HG03354 (cell line): ENCODE data around the gene MGMT.

Experiments used
- ATAC-seq: cut with Tn5 transposase; IDR thresholded peaks from one replicate; pipeline ENCODE4 v1.9.1; 2021; ENCODE audit warnings: mild to moderate bottlenecking; ENCODE audit not compliant: unreplicated experiment, poor library complexity, severe bottlenecking

The MGMT gene

GRCh38 chr10:129741978-129742741, 275.1 kb downstream of the MGMT start:
- no peak for ATAC-seq

GRCh38 chr10:129742742-129743550, 275.9 kb downstream of the MGMT start:
- no peak for ATAC-seq

DNA sequence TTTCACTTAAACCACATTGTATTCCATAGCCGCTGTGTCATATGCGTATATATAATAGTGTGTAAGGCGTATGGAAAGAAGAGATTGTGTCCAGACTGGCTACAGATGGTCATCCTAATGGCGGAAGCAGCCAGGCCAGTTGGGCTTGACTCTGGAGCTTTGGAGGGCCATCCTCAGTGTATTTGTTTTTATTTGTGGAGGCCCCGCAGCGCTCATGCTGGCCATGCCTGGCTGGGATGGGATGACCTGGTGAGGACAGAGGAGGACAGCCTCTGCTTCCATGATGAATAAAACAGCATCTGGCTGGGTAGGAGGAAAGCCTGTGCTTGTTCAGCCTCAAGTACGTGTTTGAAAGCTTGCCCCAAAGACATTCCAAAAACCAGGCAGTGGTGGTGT, 276.7 kb downstream of the MGMT start:
- no peak for ATAC-seq

DNA sequence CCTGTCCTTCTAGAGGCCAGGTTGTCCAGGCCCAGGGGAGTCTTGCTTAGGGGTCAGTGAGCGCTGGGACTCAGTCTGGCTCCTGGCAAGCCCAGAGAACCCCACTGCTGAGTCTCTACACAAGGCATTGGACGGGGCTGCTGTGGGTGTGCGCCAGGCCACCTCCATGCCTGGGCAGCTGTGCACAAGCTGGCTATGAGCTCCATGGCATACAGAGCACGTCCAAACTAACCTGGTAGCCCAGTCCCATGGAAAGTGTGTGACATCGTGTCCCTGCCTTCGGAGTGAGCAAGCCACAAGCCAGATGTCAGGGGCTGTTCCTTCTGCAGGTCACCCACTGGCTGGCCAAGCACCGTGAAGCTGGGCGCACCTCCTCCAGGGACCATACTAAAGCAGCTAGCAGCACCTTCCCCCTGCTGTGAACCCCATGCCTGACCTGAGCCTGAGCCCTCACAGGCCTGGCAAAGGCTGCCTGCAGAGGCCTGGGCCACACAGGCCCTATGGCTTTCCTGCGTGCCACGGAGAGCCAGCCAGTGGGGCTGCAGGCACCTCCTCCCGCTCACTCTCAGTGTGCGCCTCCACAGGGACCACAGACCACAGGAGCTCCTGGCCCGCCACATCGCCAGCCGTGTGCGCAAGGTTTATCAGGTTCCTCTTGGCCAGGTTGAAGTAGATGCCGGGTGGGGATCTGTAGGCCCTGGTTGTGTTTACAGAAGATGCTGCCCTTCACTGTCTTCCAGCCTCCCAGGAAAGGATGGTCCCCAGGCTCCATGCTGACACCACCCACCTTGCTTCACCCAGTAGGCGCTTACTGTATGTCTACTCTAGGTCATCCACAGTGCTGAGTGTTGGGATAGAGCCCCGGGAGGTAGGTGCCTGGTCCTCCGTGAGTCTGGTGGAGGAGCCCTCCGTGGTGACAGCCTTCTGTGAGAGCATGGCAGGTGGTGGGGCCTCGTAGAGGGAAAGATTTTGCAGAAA, 277.4 kb downstream of the MGMT start:
- ATAC-seq, result no peak

GRCh38 chr10:129745186-129745750, 278.2 kb downstream of the MGMT start:
- ATAC-seq, result no peak

DNA sequence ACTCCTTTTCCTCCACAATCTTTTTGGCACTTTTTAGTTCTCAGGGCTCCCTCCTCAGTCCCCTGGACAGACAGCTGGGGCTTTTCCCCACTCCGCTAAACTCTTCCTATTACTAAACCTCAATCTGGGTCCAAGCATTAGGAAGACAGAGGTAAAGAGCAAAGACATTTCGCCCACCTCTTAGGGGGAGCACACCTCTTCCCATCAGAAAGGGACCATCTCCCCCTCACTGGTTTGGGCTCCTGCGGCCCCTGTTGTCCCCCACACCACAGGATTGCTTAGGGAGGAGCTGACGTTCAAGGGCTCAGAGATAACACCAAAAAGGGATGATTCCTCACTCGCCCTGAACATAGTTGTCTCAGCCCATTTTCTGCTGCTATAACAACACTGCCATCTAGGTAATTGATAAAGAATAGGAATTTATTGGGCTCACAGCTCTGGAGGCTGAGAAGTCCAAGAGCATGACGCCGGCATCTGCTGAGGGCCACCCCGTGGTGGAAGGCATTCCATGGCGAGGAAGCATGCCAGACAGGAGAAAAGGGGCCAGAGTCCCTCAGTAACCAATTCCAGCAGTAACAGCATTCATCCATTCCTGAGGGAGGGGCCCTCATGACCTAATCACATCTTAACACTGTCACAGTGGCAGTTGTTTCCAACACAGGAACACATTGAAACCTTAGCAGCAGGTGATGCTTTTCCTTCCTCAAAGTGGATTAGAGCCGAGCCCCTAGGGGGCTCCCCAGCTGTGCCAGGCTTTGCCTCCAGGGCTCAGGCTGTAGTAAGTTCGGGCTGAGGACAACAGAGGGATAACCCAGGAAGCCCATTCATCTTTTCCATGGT, 287.4 kb downstream of the MGMT start:
- no peak for ATAC-seq

DNA sequence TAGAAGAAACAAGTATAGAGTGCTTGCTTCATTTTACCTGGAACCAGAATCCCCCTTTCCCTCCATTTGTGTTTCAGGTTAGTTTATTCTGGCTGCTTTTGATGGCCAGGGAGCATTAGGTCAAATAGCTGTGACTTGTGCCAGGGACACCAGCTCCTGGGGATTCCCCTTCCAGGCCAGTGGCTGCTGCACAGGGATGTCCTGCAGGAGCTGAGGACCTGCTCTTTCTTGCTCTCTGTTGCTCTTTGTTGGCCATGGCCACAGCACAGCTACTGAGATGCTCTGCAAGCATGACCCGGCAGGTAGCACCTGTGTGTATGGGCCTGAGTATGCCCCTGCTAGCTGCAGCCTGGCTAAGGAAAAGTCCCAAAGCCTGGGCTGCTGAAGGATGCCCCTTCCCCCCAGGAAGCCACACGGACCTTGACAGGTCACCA, 288.1 kb downstream of the MGMT start:
- no peak for ATAC-seq

GRCh38 chr10:129755621-129756020, 288.6 kb downstream of the MGMT start:
- ATAC-seq, result no peak

DNA sequence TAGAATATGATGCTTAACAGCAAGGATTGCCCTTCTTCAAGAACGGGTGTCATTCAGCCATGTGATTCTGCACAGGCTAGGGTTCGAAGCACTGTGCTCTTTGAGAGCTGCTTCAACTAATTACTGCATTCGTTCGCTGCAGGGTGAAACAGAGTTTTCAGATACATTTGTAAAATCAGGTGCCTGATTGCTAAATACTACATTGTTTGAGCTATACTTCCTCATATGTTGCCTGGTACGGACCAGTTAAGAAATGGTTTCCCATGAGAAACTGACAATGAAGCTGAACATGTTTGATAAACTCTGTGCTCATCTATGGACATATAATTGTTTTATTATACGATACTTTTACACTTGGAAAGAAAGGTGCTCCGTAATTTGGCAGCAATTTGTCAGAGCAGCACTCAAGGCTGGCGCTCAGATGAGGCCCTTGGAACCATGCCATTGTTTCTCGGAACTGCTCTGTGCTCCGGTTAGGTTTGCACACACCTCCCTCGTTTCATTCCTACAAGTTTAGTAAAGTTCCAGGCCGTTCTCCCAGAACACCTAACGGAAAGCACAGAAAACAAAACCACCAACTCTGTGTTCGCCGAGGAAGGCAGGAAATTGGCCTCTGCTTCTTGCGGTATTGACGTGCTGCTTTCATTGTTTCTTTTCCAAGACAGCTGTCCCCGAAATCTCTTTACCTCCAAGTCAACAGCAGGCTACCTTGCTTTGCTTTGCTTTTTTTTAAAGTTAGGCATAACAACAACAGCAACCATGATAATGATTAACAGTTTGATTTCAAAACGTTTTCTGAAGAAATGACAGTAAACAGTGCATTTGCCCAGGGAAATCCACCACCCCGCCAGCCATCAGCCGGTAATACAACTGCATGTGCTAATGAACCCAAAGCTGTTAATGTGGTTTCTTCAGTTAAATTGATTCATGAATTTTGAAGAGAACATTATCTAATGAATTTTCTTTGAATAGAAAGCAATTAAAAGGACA, 290.2 kb downstream of the MGMT start:
- peak; percentile 77 for ATAC-seq

- ATAC-seq, result no peak
Observed at GRCh38 chr10:129758207-129759021, 291.4 kb downstream of the MGMT start.

- no peak for ATAC-seq
Observed at GRCh38 chr10:129759214-129760002, 292.4 kb downstream of the MGMT start.

DNA sequence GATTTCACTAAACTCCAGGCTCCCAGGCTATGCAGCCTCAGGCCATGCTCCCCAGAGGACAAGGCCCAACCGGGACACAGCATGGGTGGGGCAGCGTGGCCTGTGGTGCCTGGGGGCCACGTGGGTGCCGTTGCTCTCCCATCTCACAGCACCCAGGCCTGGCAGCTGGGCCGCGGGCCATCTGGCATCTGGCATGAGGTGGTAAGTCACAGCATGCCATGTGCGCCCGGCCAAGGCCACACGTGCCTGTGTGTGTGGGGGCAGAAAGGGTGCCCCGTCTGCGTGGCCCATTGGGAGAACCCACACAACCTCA, 292.9 kb downstream of the MGMT start:
- ATAC-seq, result no peak

GRCh38 chr10:129760416-129760815, 293.4 kb downstream of the MGMT start:
- ATAC-seq, result no peak

DNA sequence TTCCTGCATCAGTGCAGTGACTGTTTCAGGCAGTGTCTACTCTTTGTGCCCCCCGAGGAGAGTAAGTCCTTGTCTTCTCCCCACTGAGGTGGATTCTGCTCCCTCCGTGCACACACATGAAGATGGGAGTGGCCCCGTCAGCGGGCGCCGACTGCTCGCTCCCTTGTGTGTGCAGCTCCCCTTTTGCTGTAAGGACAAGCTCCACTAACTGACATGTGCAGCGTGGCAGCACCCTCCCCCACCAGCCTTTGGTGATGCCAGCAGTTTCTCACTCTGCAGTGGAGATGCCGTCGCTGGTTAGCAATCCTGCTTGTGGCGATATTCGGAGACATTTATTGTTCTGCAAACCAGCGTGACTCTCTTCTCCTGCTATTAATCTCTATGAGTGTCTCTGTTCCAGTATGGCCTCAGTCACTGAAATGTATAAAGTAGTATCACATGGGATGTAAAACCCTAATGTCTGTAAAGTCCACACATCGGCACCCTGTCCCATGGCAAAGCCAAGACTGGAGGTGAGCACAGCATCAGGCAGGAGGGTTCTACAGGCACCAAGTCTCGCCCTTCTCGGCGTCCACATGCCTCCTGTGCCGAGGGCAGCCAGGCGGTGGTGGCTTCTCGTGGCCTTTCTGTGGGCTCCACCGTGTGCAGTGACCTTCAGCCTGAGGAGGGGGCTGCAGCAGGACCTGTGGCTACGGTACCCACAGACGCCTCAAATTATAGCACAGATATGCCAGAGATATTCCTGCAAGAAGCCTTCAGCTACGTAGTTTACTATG, 294.3 kb downstream of the MGMT start:
- ATAC-seq, result no peak
